Measurements from ENCODE around the gene UCHL1.
"Not testable (repeated sequence)": the region's sequence is repeated elsewhere in the genome, so short reads cannot be mapped to it uniquely, and the experiment has no call there.

UCHL1 gene

GRCh38 chr4:41307638-41308037, 50.9 kb downstream of the UCHL1 start:
- Histone ChIP-seq H3K4me1 (ENCODE audit: control insufficient read depth in 1 of 2, insufficient read depth in 1 of 2, low read depth in 1 of 2, low read length in 1 of 2) (peaks cover 0 to 8% of the 10 kb centered on the region in 2 experiments), H3K4me3 (ENCODE audit: low read depth in 1 of 2, low read length in 1 of 2) (no peak overlapping the region), H3K36me3 (no peaks in the 10 kb centered on the region)

GRCh38 chr4:41308398-41308797, 51.7 kb downstream of the UCHL1 start:
- peaks cover 0 to 8% of the 10 kb centered on the region in 2 experiments for H3K4me1 ChIP-seq (ENCODE audit: control insufficient read depth in 1 of 2, insufficient read depth in 1 of 2, low read depth in 1 of 2, low read length in 1 of 2)
- no peak overlapping the region for H3K4me3 ChIP-seq (ENCODE audit: low read depth in 1 of 2, low read length in 1 of 2)
- H3K36me3 ChIP-seq = no peaks in the 10 kb centered on the region
- no peaks in the 10 kb centered on the region for H3K9me3 ChIP-seq
- H3K27me3 ChIP-seq = no peaks in the 10 kb centered on the region
- TF ChIP-seq CTCF (IDR thresholded peaks at IDR 0.05) = no peak
- no peak overlapping the region for H3K27ac ChIP-seq

More at GRCh38 chr4:41307638-41308037, 50.9 kb downstream of the UCHL1 start:
- no peak overlapping the region for H3K27ac ChIP-seq
- TF ChIP-seq CTCF (IDR thresholded peaks at IDR 0.05) = no peak
- no peaks in the 10 kb centered on the region for H3K27me3 ChIP-seq
- H3K9me3 ChIP-seq = no peaks in the 10 kb centered on the region

GRCh38 chr4:41315426-41315825, 58.7 kb downstream of the UCHL1 start:
- H3K4me3 ChIP-seq (ENCODE audit: low read depth in 1 of 2, low read length in 1 of 2); H3K27me3 ChIP-seq; H3K4me1 ChIP-seq (ENCODE audit: control insufficient read depth in 1 of 2, insufficient read depth in 1 of 2, low read depth in 1 of 2, low read length in 1 of 2); H3K36me3 ChIP-seq; H3K9me3 ChIP-seq; H3K27ac ChIP-seq: not testable (repeated sequence)

- Histone ChIP-seq H3K9me3 (no peaks in the 10 kb centered on the region), H3K4me3 (ENCODE audit: low read depth in 1 of 2, low read length in 1 of 2) (no peak overlapping the region), H3K36me3 (no peaks in the 10 kb centered on the region), H3K27me3 (no peaks in the 10 kb centered on the region), H3K4me1 (ENCODE audit: control insufficient read depth in 1 of 2, insufficient read depth in 1 of 2, low read depth in 1 of 2, low read length in 1 of 2) (no peaks in the 10 kb centered on the region), H3K27ac (no peak overlapping the region)
- TF ChIP-seq CTCF (IDR thresholded peaks at IDR 0.05) = no peak
Observed at GRCh38 chr4:41315862-41316261, 59.1 kb downstream of the UCHL1 start.

Measured in neutrophil (primary cell).